ENCODE measurements around the gene ARHGEF17. TPM values are rescaled to one million over a fixed set of nuclear protein-coding genes. Genes with fewer than 3 reads are reported as not detected.

The ARHGEF17 gene
- total RNA-seq, 1 experiment from 2014 or later = not detected

DNA sequence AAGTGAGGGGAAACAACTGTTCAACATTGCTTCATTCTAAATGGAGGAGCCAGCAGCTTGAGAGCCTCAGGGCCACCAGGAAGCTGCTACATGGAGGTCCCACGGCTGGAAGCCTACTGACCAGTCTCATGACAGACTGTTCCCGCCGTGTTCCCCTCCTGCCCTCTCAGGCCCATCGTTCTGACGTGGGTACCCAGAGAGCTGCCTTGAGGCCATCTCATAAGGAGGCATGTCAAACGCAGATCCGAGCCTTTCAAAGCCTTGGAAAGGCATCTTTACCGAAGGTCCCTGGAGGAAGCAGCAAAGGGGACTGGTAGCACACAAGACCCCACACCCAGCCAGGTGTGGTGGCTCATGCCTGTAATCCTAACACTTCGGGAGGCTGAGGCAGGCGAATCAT is 8.3 kb upstream of the ARHGEF17 start:
- no peaks in the 10 kb centered on the region for H3K9me3 ChIP-seq (ENCODE audit: low read length)
- H3K9me2 ChIP-seq (replicated peaks; ENCODE audit: insufficient read depth, low read length) = no peaks in the 10 kb centered on the region
- H3K27ac ChIP-seq (ENCODE audit: low read length) = no peak overlapping the region
- no peak overlapping the region for H2AFZ ChIP-seq (ENCODE audit: low read length)
- no peaks in the 10 kb centered on the region for H3K4me1 ChIP-seq (ENCODE audit: low read length)
- DNase-seq = no peak
- no peaks in the 10 kb centered on the region for H3K79me2 ChIP-seq (ENCODE audit: low read length)
- H4K20me1 ChIP-seq (ENCODE audit: insufficient read depth, low read depth, low read length) = no peaks in the 10 kb centered on the region
- no peaks in the 10 kb centered on the region for H3K27me3 ChIP-seq (ENCODE audit: low read length)
- H3K36me3 ChIP-seq (ENCODE audit: insufficient read depth, low read length) = no peaks in the 10 kb centered on the region
- H3K4me2 ChIP-seq (ENCODE audit: low read depth, low read length, poor library complexity, severe bottlenecking) = no peak overlapping the region
- no peak overlapping the region for H3K9ac ChIP-seq (ENCODE audit: low read length)
- H3K4me3 ChIP-seq (ENCODE audit: low read length) = no peak overlapping the region

- H3K9me2 ChIP-seq (replicated peaks; ENCODE audit: insufficient read depth, low read length) = no peaks in the 10 kb centered on the region
- H3K27ac ChIP-seq (ENCODE audit: low read length) = no peak overlapping the region
- H4K20me1 ChIP-seq (ENCODE audit: insufficient read depth, low read depth, low read length) = no peaks in the 10 kb centered on the region
- H3K79me2 ChIP-seq (ENCODE audit: low read length) = no peaks in the 10 kb centered on the region
- H3K36me3 ChIP-seq (ENCODE audit: insufficient read depth, low read length) = no peaks in the 10 kb centered on the region
- no peak overlapping the region for H3K4me2 ChIP-seq (ENCODE audit: low read depth, low read length, poor library complexity, severe bottlenecking)
- peaks cover 14% of the 10 kb centered on the region for H3K4me1 ChIP-seq (ENCODE audit: low read length)
- no peak overlapping the region for H3K9ac ChIP-seq (ENCODE audit: low read length)
- no peaks in the 10 kb centered on the region for H3K9me3 ChIP-seq (ENCODE audit: low read length)
- no peaks in the 10 kb centered on the region for H3K27me3 ChIP-seq (ENCODE audit: low read length)
- H3K4me3 ChIP-seq (ENCODE audit: low read length) = no peak overlapping the region
- DNase-seq = no peak
- H2AFZ ChIP-seq (ENCODE audit: low read length) = no peak overlapping the region
Measured at GRCh38 chr11:73306069-73306841, 1.8 kb upstream of the ARHGEF17 start.

DNA sequence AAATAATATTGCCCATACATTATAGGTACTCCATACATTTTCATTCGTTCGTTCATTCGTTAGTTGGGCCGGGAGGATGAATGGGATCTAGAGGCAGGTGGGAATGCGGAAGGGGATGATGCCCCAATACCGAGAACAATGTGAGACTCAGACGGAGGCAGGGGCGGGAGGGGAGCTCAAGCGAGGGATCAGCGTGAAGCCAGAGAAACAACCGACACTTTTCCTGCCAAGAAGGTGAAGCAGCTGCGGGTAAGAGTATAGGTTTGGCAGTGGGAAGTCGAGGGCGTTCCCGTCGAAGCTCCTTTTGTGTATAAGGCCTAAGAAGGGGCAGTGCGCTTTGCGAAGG is 1.1 kb upstream of the ARHGEF17 start:
- Histone ChIP-seq H3K9ac (ENCODE audit: low read length) (peak overlapping the region; percentile 11), H3K27me3 (ENCODE audit: low read length) (no peaks in the 10 kb centered on the region), H3K79me2 (ENCODE audit: low read length) (no peaks in the 10 kb centered on the region), H3K36me3 (ENCODE audit: insufficient read depth, low read length) (no peaks in the 10 kb centered on the region), H2AFZ (ENCODE audit: low read length) (peak overlapping the region; percentile 32), H3K9me3 (ENCODE audit: low read length) (no peaks in the 10 kb centered on the region), H4K20me1 (ENCODE audit: insufficient read depth, low read depth, low read length) (no peaks in the 10 kb centered on the region), H3K27ac (ENCODE audit: low read length) (no peak overlapping the region), H3K4me3 (ENCODE audit: low read length) (peak overlapping the region; percentile 88; the same call in 1 of the 2 replicates), H3K9me2 (replicated peaks; ENCODE audit: insufficient read depth, low read length) (no peaks in the 10 kb centered on the region), H3K4me1 (ENCODE audit: low read length) (peaks cover 14% of the 10 kb centered on the region), H3K4me2 (ENCODE audit: low read depth, low read length, poor library complexity, severe bottlenecking) (peak overlapping the region; percentile 99)
- no peak for DNase-seq

GRCh38 chr11:73307323-73308002 is 613 bp upstream of the ARHGEF17 start:
- Histone ChIP-seq H3K9me2 (replicated peaks; ENCODE audit: insufficient read depth, low read length) (no peaks in the 10 kb centered on the region), H3K36me3 (ENCODE audit: insufficient read depth, low read length) (no peaks in the 10 kb centered on the region), H3K27me3 (ENCODE audit: low read length) (no peaks in the 10 kb centered on the region), H3K4me2 (ENCODE audit: low read depth, low read length, poor library complexity, severe bottlenecking) (peak overlapping the region; percentile 99), H3K9me3 (ENCODE audit: low read length) (no peaks in the 10 kb centered on the region), H3K9ac (ENCODE audit: low read length) (peak overlapping the region; percentile 68), H3K79me2 (ENCODE audit: low read length) (no peaks in the 10 kb centered on the region), H3K4me3 (ENCODE audit: low read length) (peak overlapping the region; percentile 88), H3K4me1 (ENCODE audit: low read length) (peaks cover 14% of the 10 kb centered on the region), H3K27ac (ENCODE audit: low read length) (no peak overlapping the region), H4K20me1 (ENCODE audit: insufficient read depth, low read depth, low read length) (no peaks in the 10 kb centered on the region), H2AFZ (ENCODE audit: low read length) (peak overlapping the region; percentile 99)
- DNase-seq = peak; percentile 97

- H3K4me3 ChIP-seq (ENCODE audit: low read length) = no peak overlapping the region
- H3K9ac ChIP-seq (ENCODE audit: low read length) = no peak overlapping the region
- H3K4me2 ChIP-seq (ENCODE audit: low read depth, low read length, poor library complexity, severe bottlenecking) = no peak overlapping the region
- no peaks in the 10 kb centered on the region for H4K20me1 ChIP-seq (ENCODE audit: insufficient read depth, low read depth, low read length)
- no peak overlapping the region for H3K27ac ChIP-seq (ENCODE audit: low read length)
- H2AFZ ChIP-seq (ENCODE audit: low read length) = no peak overlapping the region
- no peaks in the 10 kb centered on the region for H3K27me3 ChIP-seq (ENCODE audit: low read length)
- no peaks in the 10 kb centered on the region for H3K9me2 ChIP-seq (replicated peaks; ENCODE audit: insufficient read depth, low read length)
- no peaks in the 10 kb centered on the region for H3K36me3 ChIP-seq (ENCODE audit: insufficient read depth, low read length)
- H3K4me1 ChIP-seq (ENCODE audit: low read length) = peaks cover 14% of the 10 kb centered on the region
- no peaks in the 10 kb centered on the region for H3K79me2 ChIP-seq (ENCODE audit: low read length)
- no peak for DNase-seq
- H3K9me3 ChIP-seq (ENCODE audit: low read length) = no peaks in the 10 kb centered on the region
Measured at GRCh38 chr11:73308961-73309919, 1.2 kb downstream of the ARHGEF17 start.

- H3K9me2 ChIP-seq (replicated peaks; ENCODE audit: insufficient read depth, low read length) = no peaks in the 10 kb centered on the region
- no peaks in the 10 kb centered on the region for H3K9me3 ChIP-seq (ENCODE audit: low read length)
- no peak overlapping the region for H3K4me3 ChIP-seq (ENCODE audit: low read length)
- no peaks in the 10 kb centered on the region for H3K79me2 ChIP-seq (ENCODE audit: low read length)
- no peak overlapping the region for H3K4me2 ChIP-seq (ENCODE audit: low read depth, low read length, poor library complexity, severe bottlenecking)
- H3K27ac ChIP-seq (ENCODE audit: low read length) = no peak overlapping the region
- H3K27me3 ChIP-seq (ENCODE audit: low read length) = no peaks in the 10 kb centered on the region
- H4K20me1 ChIP-seq (ENCODE audit: insufficient read depth, low read depth, low read length) = no peaks in the 10 kb centered on the region
- no peak overlapping the region for H2AFZ ChIP-seq (ENCODE audit: low read length)
- no peaks in the 10 kb centered on the region for H3K36me3 ChIP-seq (ENCODE audit: insufficient read depth, low read length)
- H3K9ac ChIP-seq (ENCODE audit: low read length) = no peak overlapping the region
- peaks cover 14% of the 10 kb centered on the region for H3K4me1 ChIP-seq (ENCODE audit: low read length)
- no peak for DNase-seq
Measured at GRCh38 chr11:73310076-73310475, 2.0 kb downstream of the ARHGEF17 start.

DNA sequence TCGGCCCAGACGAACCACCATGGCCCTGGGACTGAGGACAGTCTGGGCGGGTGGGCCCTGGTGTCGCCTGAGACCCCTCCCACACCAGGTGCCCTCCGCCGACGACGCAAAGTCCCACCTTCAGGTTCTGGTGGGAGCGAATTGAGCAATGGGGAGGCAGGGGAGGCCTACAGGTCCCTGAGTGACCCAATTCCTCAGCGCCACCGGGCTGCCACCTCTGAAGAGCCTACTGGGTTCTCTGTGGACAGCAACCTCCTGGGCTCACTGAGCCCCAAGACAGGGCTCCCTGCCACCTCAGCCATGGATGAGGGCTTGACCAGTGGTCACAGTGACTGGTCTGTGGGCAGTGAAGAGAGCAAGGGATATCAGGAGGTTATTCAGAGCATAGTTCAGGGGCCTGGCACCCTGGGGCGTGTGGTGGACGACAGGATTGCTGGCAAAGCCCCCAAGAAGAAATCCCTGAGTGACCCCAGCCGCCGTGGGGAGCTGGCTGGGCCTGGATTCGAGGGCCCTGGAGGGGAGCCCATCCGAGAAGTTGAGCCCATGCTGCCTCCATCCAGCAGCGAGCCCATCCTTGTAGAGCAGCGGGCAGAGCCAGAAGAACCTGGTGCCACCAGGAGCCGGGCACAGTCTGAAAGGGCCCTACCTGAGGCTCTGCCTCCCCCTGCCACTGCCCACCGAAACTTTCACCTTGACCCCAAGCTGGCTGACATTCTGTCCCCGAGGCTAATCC is 2.8 kb downstream of the ARHGEF17 start:
- no peak overlapping the region for H3K4me3 ChIP-seq (ENCODE audit: low read length)
- no peaks in the 10 kb centered on the region for H3K27me3 ChIP-seq (ENCODE audit: low read length)
- no peaks in the 10 kb centered on the region for H3K79me2 ChIP-seq (ENCODE audit: low read length)
- no peak for DNase-seq
- no peaks in the 10 kb centered on the region for H4K20me1 ChIP-seq (ENCODE audit: insufficient read depth, low read depth, low read length)
- H3K27ac ChIP-seq (ENCODE audit: low read length) = no peak overlapping the region
- peaks cover 14% of the 10 kb centered on the region for H3K4me1 ChIP-seq (ENCODE audit: low read length)
- H3K9me3 ChIP-seq (ENCODE audit: low read length) = no peaks in the 10 kb centered on the region
- H3K9me2 ChIP-seq (replicated peaks; ENCODE audit: insufficient read depth, low read length) = no peaks in the 10 kb centered on the region
- H3K36me3 ChIP-seq (ENCODE audit: insufficient read depth, low read length) = no peaks in the 10 kb centered on the region
- H2AFZ ChIP-seq (ENCODE audit: low read length) = no peak overlapping the region
- H3K9ac ChIP-seq (ENCODE audit: low read length) = no peak overlapping the region
- H3K4me2 ChIP-seq (ENCODE audit: low read depth, low read length, poor library complexity, severe bottlenecking) = no peak overlapping the region
